ENCODE measurements around the gene RNF111.

- TF ChIP-seq POLR2AphosphoS5 (IDR thresholded peaks at IDR 0.05; ENCODE audit: low read depth, low read length) (no peak), POLR2A (IDR thresholded peaks at IDR 0.05; ENCODE audit: low read depth, low read length) (no peak)
Measured at GRCh38 chr15:59094077-59094476, 106.6 kb downstream of the RNF111 start.
